ENCODE data around the gene ST6GALNAC3.
"Not testable (repeated sequence)": the region's sequence is repeated elsewhere in the genome, so short reads cannot be mapped to it uniquely, and the experiment has no call there.

Gene ST6GALNAC3

DNA sequence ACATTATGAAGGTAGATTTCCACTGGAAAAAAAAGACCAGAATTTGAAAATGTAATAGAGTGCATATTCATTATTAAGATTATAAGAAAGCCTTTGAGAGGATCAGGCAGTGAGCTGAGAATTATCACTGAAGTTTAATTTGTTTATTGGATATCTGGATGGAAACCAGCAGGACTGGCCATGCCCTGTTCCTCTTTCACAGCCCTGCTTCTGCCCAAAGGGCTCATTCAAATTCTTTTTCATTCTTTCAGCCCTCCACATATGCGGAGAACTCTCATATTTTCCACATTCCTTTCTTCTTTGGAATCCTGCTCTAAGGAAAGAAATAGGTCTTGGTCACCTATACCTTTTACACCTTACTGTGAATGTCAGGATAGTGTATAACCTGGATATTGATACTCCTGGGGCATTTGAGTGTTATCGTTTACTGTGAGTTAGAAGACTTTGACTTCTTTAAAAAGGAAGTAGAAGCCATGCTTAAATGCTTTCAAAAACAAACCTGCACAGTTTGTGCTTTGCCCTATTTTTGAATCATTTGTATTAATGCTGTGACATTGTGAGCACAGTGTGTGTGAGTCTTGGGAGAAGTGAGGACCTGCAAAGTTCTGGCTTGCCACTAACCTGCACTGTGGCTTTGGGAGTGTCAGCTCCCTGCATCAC is 35.5 kb downstream of the ST6GALNAC3 start:
- no peak for DNase-seq

DNA sequence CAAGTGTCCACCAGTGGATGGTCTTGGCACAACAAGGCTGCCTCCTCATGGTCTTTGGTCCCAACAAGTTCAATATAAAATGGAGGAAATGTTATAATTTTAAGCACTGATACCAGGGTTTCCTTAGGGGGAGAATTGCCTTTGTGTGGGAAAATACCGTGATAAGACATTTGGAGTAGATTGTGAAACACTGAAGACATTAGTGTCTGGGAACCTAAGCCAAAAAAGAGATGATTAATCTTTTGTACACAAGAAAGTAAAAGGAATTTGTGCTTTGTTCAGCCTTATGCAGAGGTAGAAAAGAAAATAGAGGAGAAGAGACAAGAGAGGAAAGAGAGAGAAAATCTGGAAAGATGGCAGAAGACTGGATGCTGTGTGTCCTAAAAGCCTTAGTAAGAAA is 36.1 kb downstream of the ST6GALNAC3 start:
- no peak for DNase-seq

DNA sequence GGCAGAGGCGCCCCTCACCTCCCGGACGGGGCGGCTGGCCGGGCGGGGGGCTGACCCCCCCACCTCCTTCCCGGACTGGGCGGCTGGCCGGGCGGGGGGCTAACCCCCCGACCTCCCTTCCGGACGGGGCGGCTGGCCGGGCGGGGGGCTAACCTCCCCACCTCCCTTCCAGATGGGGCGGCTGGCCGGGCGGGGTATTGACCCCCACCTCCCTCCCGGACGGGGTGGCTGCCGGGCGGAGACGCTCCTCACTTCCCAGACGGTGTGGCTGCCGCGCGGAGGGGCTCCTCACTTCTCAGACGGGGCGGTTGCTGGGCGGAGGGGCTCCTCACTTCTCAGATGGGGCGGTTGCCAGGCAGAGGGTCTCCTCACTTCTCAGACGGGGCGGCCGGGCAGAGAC is 37.8 kb downstream of the ST6GALNAC3 start:
- DNase-seq, result not testable (repeated sequence)

DNA sequence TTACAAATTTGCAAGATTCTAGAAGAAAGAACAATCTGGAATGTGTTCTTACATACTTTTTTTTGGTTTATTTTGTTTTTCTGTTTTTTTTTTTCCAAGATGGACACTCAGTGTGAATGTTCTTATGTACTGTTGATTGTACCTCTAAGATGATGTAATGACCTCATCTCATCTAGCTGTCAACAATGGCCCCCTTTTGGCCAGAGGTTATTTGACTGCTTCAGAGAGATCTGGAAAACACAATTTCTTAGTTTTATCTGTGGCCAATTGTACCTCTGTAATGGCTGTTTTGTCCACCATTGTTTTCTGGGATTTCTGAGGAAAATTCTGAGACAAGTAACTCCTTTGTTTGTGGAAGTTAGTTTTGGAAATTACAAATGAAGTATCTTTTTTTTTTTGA is 38.9 kb downstream of the ST6GALNAC3 start:
- no peak for DNase-seq

DNA sequence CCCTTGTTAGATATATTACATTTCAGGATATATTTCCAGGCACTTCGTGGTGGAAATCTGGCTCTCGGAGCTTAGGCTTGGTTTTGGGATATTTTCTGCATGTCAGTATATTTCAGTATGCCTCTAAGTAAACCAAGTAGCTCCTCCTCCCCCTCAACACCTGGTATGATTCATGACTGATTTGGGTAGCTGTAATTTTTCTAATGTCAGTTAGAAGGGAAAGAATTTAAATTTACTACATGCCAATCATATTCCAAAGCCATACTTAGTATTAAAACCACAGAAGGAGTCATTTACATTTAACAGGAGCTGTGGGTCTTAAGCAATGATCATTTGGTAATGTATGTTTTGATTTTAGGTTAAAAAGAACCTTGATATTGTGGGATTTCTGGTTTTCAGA is 40.6 kb downstream of the ST6GALNAC3 start:
- no peak for DNase-seq

DNA sequence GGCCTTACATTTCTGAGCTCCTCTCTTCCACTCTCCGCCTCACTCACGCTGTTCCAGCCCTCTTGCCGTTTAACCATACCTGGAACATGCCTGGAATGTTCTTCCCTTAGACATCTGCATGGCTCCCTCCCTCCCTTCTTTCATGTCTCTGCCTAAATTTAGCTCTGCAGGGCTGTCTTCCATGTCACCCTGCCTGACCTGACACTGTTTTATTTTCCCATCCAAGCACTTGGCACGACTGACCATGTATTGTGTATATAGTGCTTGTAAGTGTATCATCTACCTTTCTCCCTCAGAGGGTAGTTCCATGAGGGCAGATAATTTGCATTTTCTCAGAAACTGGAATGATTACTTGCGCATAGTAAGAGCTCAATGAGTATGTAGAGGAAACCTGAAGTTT is 47.3 kb downstream of the ST6GALNAC3 start:
- no peak for DNase-seq

DNA sequence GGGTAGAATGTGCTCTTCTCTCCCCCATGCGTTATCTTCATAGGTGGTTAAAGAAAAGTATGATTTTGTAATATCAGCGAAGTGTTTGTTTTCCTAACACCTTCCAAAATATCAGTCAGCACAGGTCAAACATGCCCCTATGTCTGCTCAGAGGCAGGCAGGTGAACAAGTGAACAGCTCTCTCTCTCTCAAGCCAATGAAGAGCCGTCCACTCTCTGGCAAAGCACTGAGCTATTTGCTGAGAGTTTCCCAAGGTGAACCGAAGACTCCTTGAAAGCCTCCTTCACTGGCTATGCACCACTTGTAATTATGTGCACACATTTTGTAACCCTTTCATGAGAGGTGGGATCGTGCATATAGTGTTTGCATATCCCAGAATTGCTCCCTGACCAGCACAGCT is 47.7 kb downstream of the ST6GALNAC3 start:
- no peak for DNase-seq

DNA sequence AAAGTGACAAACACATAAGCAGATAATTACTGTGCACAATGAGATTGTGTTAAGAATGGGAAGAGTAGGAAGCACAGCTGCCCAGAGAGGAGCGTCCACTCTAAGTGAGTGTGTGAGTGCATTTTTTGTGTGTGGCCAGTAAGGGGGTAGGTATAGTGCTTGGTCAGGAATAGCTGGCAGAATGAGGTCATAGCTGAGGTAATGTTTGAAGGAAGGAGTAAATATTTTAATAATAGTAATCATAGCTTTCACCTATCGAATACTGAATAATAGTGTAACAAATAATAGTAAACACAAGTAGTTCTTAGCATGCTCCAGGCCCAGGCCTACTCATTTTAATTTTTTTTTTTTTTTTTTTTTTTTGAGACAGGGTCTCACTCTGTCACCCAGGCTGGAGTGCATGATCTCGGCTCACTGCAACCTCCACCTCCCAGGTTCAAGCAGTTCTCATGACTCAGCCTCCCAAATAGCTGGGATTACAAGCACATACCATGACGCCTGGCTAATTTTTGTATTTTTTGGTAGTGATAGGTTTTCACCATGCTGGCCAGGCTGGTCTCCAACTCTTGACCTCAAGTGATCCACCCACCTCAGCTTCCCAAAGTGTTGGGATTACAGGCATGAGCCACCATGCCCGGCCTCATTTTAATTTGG is 49.0 kb downstream of the ST6GALNAC3 start:
- DNase-seq, result not testable (repeated sequence)

DNA sequence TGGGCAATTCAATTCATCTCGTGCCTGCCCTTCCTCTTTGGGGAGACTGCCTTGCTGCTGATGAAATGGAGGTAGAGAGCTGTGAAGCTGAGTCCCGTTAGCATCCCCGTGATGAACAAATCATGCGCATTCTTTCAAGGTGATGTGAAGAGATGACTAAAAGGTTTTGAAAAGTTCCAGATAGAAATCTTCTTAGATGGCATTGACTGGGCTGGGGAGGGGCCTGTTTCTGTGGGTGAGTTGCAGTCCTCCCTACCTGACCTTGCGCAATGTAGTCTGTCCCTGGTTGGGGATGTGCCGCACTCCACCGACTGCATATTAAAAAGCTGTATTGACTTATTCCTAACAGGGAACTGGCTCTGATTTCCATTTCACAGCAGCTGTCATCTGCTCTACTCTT is 49.6 kb downstream of the ST6GALNAC3 start:
- no peak for DNase-seq

DNA sequence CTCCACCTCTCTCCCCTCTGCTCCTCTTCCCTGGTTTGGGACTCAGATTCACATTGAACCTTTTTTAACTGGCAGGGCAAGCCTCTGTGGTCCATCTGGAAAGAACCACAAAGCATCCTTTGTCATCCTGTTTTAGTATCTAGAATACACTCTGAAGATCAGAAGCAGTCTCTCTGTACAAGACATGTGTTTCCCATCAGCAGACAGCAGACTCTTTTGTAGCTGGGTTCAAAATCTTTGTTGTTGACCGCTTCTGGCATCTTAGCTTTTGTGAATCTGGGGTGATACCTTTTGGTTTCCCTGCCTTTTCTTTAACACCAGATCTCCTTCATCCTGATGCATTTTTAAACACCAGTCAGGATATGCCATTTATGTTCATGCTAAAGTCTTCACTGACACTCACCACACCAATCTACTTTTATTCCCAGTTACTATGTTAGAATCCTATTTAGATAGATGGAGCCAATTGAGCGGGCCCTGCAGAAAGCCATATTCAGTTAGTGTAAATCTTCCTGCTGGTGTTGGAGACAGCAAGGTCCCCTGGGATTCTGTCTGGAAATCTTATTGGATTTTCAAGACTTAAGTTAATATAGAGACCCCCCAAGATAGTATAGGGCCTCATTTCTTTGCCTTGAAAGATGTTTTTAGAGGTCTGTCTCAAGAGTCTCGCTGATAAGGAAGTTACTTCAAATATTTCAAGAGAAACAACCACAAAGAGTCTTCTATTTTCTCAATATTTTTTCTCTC is 51.1 kb downstream of the ST6GALNAC3 start:
- DNase-seq, result no peak

DNA sequence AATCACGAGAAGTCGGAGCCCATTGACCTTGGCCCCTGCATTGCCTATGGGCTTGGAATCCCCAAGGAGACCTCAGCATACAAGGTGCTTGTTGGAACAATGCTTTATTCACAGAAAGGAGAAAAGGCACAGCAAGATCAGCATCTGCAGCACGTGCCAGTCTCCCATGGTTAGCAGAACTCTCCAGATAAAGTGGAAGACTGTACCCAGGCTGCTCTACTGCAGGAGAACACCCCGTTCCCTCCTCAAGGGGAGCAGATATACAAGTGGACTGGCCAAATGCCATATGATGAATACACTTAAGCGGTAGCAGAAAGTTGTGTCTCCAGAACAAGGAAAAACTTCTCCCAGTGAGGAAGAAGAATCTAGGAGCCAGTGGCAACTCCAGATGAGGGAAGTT is 53.5 kb downstream of the ST6GALNAC3 start:
- DNase-seq, result no peak

DNA sequence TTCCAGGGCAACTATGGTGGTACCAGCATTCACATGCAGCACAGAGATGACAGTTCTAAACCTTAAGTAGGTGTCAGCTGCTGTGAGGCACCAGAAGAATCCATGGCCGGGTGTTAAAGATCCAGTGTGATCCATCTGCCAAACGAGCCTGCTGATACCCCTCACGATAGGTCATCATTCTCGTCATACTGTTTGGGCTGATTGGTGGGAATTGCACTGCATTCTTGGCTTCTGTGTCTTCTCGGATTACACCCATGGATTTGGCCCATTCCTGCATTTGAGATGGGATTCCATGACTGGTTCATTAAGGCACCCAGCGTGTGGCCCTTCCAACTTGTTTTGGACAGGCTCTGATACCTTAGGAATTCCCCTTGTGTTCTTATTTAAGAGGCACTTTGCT is 55.2 kb downstream of the ST6GALNAC3 start:
- DNase-seq, result no peak

DNA sequence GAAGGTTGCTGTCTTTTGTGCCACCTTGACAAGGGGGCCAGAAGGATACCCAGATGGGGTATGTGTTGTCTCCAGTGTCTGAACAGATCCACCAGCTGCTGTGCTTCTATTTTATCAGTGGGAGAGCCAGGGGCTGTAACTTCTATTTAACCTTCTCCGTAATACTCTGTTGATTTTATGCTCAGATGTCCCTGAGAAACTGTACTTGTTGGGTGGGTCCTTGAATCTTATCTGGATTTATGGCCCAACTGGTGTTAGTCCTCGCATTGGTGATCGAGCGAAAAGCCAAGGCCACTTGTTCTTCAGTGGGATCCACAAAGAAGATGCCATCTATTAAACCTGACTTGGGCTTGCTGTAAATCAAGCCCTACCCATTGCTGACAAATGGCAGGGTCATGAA is 56.4 kb downstream of the ST6GALNAC3 start:
- DNase-seq, result no peak

DNA sequence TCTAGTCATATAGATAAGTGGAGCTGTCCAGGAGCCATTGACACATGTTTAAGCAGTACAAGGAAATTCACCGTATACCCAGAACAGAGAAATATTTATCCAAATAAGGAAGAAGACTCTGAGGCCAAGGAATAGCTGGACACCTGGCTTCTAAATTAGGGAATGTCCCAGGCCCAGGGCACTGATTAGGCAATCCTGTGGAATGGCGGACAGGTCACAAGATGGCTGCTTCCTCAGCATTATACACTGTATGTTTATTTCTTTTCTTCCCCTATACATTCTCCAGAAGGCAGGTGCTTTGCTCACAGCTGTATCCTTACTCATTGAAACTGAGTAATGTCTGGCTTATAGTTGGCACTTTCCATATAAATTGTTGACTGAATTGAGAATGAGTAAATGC is 59.4 kb downstream of the ST6GALNAC3 start:
- no peak for DNase-seq

DNA sequence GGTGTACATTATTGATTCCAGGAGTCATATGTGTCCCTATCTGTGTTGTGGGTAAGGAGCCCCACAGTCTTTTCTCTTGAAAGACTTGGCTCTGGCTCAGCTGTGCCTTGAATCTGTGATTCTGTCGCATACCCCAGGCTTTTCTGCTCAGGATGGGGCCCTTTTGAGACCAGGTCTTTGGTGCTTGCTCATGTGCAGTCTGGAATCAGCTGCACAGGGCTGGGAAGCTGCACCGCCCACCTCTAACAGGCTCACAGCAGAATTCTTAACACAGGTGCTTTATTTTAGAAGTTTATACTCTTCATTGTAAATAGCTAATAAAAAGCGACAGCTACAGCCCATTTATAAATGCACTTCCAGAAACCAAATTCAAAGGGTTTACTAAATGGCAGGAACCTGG is 61.3 kb downstream of the ST6GALNAC3 start:
- no peak for DNase-seq

DNA sequence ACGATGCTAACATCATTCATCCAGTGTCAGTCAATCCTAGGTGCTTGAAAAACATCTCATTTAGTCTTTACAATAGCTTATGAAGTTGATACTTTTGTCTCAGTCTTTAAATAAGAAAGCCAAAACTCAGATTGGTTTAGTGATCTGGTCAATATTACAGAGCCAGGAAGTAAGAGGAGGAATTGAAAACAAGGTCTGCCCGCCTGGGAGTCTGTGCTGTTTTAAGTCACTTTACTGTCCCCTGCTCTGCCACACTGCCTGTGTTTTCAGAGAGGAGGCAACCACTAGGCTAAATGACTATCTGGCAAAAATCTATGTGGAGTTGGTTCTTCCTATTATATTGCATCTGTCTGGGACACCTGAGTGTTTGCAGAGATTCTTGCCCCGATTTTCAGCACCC is 62.3 kb downstream of the ST6GALNAC3 start:
- DNase-seq, result no peak

DNA sequence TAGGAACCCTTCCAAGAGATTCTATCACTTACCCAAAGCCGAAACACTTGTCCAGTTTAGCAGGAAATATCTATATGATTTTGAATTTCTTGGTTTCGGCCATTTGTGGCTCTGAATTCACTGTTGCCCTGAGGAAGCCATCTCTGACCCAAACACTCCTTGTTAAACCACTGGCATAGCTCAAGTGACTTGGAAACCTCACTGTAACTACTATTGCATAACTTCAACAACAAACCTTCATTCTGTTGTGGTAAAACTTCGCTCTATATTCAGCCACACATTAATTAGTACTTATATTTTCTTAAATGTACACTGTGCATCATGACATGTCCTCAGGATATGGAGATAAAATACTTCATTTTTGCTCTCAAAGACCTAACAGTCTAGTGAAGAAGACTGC is 63.2 kb downstream of the ST6GALNAC3 start:
- no peak for DNase-seq

DNA sequence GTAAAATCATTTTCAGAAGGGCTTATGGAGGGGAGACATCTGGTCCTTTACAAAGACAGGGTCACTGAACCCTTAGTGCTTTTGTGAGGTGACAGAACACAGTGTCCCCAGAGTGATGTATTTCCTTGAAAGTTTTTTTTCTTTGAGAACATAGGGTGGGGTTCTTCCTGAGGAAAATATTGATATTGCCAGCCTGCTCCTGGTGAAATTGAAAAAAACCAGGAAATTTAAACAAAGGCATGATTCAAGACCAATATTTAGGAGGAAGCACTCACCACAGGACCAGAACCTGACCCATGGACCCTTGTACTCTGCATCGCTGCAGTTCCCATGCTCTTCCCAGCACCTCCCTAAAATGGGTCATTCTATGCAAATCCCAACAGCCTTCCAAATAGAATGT is 63.7 kb downstream of the ST6GALNAC3 start:
- DNase-seq, result no peak

DNA sequence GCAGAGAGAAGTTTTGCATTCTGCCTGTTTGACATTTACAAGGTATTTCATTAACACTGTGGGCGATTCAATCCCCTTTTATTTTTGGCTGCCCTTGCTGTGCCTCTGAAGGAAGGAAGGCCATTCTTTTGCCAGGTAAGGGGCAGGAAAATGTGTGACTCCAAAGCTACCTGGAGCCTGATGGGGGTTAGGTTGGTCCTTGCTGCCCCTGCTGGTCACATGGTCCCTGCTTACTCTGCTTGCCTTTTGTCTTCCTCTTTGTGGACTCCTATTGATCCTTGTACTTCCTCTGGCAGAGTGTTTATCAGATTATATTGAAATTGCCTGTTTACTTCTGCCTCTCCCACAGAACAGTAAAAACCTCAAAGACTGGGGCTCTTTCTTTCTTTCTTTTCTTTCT is 65.7 kb downstream of the ST6GALNAC3 start:
- no peak for DNase-seq

DNA sequence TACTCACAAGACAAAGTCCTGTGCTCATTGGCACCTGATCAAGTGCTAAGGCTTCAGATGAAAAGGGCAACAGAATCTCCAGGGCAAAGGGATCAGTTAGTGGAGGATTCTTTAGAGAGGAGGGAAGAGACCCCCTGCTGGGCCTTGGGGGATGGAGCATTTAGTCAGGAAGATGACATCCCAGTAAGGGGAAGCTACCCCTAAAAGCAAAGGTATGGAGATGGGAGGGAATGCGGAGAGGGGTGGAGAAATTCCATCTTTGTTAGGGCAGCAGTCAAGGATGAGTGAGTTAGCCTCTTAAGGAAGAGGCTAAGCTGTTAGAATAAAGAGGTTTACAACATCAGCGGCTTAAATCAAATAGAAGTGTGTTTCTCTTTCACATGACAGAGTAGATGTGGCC is 67.4 kb downstream of the ST6GALNAC3 start:
- no peak for DNase-seq

DNA sequence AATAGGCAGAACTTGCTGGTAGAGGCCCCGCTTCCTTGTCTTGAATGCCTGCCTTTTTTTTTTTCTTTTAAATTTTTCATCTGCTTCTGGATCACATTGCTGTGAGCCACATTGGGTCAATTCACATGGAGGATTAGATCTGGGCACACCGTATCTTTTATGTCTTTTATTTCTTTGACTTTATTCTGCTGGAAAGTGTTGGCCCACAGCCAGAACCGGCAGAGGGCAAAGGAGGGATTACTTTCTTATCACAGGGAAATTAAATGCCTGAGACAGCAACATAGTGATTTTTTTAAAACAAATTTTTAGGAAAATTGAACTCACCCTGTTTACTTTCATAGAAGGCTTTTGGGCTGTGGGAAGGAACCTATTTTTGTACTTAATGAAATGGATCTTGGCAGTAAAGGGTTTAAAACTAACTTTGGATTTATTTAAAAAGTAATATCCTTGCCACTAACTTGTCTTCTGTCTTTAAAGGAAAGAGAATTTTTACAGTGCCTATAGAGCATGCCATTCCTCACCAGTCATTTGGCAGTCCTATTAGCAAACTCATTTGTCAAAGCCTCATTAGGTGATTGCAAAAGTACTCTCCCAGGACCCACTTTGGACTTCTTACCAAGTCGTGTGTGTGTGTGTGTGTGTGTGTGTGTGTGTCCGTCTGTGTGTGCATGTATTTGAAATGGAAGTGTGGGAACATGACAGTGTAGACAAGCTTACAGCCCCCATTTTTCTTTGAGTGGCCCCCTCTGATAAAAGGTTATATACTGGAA is 68.4 kb downstream of the ST6GALNAC3 start:
- no peak for DNase-seq

DNA sequence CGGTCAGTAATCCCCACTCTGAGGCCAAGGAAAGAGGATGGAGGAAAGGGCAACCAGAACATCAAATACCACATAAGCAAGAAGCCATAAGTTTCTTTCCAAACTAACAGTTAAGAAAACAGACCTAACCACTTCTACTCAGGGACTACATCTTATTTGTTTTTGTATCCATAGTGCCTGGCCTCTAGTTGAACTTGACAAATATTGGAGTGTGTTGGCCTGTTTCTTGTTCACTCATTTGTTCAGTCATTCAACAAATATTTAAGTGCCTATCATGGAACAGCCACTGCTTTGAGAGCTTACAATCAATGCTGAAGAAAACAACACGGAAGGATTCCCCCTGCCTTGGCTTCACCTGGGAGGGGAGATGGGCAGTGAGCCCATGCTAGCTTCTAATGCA is 69.7 kb downstream of the ST6GALNAC3 start:
- DNase-seq, result no peak

DNA sequence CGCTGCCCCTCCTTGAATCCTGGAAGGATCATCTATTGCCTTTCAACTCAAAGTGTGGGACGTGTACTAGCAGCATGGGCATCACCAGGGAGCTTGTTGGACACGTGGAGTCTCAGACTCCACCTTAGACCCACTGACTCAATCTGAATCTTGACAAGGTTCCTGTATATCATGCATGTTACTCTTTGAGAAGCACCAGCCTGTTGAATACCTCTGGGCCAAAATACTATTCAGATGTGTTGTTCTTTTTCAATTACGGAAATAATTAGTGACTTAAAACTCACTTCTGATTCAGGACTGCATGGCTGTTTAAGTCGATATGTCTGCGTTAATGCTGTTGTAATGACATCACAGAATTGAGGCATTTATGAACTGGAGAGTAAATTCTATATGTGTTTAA is 70.8 kb downstream of the ST6GALNAC3 start:
- no peak for DNase-seq

DNA sequence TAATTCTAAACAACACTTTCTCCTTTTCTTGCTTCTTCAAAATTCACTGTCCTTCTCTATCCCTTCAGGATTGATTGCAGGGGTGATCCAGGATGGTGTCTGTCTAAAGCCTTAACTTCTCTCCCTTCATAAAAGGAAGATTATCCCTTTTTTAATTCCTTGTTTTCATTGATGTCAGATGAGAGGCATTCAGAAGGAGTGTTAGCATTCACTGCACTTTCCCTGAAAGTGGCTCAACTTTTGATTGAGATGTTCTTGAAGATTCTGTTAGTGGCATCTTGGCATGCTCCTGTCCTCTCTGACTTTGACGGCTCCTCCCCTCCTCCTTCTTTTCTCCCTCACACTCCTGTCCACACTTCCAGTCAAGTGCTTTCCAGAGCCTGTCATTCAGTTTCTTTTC is 71.6 kb downstream of the ST6GALNAC3 start:
- DNase-seq, result no peak

All from NCI-H345 (cell line).